Bone marrow (tissue), 2 donors: ENCODE data around the gene SCLY.
"Not testable (repeated sequence)": the region's sequence is repeated elsewhere in the genome, so short reads cannot be mapped to it uniquely, and the experiment has no call there.

Experiments
- DNase-seq, 2 donors: peaks; one replicate each; lab custom pipeline; 2025; lab: John Stamatoyannopoulos, UW

SCLY gene

GRCh38 chr2:238040918-238041317 is 19.9 kb upstream of the SCLY start:
- DNase-seq, result no peak

GRCh38 chr2:238042090-238042489 is 18.7 kb upstream of the SCLY start:
- no peak for DNase-seq

GRCh38 chr2:238042849-238043584 is 17.8 kb upstream of the SCLY start:
- DNase-seq, result no peak

GRCh38 chr2:238043851-238044250 is 16.9 kb upstream of the SCLY start:
- no peak for DNase-seq

- no peak for DNase-seq
Observed at GRCh38 chr2:238045575-238045974, 15.2 kb upstream of the SCLY start.

GRCh38 chr2:238046725-238047270 is 14.0 kb upstream of the SCLY start:
- DNase-seq, result no peak

GRCh38 chr2:238053191-238053776 is 7.5 kb upstream of the SCLY start:
- no peak for DNase-seq

GRCh38 chr2:238055841-238056240 is 5.0 kb upstream of the SCLY start:
- no peak for DNase-seq

- DNase-seq, result not testable (repeated sequence)
Observed at GRCh38 chr2:238057696-238058575, 2.9 kb upstream of the SCLY start.

GRCh38 chr2:238059505-238059904 is 1.3 kb upstream of the SCLY start:
- DNase-seq, result no peak

- DNase-seq, result no peak
Observed at GRCh38 chr2:238060096-238060541, 682 bp upstream of the SCLY start.

GRCh38 chr2:238061315-238062202 is 758 bp downstream of the SCLY start:
- DNase-seq, result peak in 1 of 2 donors; percentile 45

- no peak for DNase-seq
Observed at GRCh38 chr2:238063414-238064189, 2.8 kb downstream of the SCLY start.

GRCh38 chr2:238064376-238064775 is 3.6 kb downstream of the SCLY start:
- no peak for DNase-seq

GRCh38 chr2:238065071-238065846 is 4.5 kb downstream of the SCLY start:
- DNase-seq, result no peak

- no peak for DNase-seq
Observed at GRCh38 chr2:238066218-238066617, 5.4 kb downstream of the SCLY start.

- DNase-seq, result not testable (repeated sequence)
Observed at GRCh38 chr2:238066718-238067117, 5.9 kb downstream of the SCLY start.

GRCh38 chr2:238067939-238068338 is 7.1 kb downstream of the SCLY start:
- DNase-seq, result no peak

- no peak for DNase-seq
Observed at GRCh38 chr2:238069021-238069709, 8.4 kb downstream of the SCLY start.
